Measurements from ENCODE around the gene TNNC1.

TNNC1 gene

GRCh38 chr3:52477076-52477795 is 23.4 kb upstream of the TNNC1 start:
- DNase-seq (ENCODE audit: low spot score), result no peak
- Histone ChIP-seq H3K4me3 (ENCODE audit: severe bottlenecking) (no peak overlapping the region), H3K27me3 (ENCODE audit: insufficient read depth, poor library complexity, severe bottlenecking) (no peaks in the 10 kb centered on the region), H3K9me3 (ENCODE audit: severe bottlenecking) (no peaks in the 10 kb centered on the region), H3K27ac (ENCODE audit: poor library complexity, severe bottlenecking) (no peak overlapping the region), H3K36me3 (ENCODE audit: low read depth) (peaks cover 83% of the 10 kb centered on the region), H3K4me1 (ENCODE audit: insufficient read depth, poor library complexity, severe bottlenecking) (no peaks in the 10 kb centered on the region)
- TF ChIP-seq CTCF (IDR thresholded peaks at IDR 0.05; ENCODE audit: poor library complexity, severe bottlenecking), result no peak
- no peak for ATAC-seq (ENCODE audit: low read depth)

- Histone ChIP-seq H3K27me3 (ENCODE audit: insufficient read depth, poor library complexity, severe bottlenecking) (no peaks in the 10 kb centered on the region), H3K36me3 (ENCODE audit: low read depth) (peaks cover 72% of the 10 kb centered on the region), H3K27ac (ENCODE audit: poor library complexity, severe bottlenecking) (no peak overlapping the region), H3K4me1 (ENCODE audit: insufficient read depth, poor library complexity, severe bottlenecking) (no peaks in the 10 kb centered on the region), H3K9me3 (ENCODE audit: severe bottlenecking) (no peaks in the 10 kb centered on the region), H3K4me3 (ENCODE audit: severe bottlenecking) (no peak overlapping the region)
- no peak for ATAC-seq (ENCODE audit: low read depth)
- no peak for TF ChIP-seq CTCF (IDR thresholded peaks at IDR 0.05; ENCODE audit: poor library complexity, severe bottlenecking)
- DNase-seq (ENCODE audit: low spot score), result no peak
Observed at GRCh38 chr3:52473026-52473425, 19.2 kb upstream of the TNNC1 start.

DNA sequence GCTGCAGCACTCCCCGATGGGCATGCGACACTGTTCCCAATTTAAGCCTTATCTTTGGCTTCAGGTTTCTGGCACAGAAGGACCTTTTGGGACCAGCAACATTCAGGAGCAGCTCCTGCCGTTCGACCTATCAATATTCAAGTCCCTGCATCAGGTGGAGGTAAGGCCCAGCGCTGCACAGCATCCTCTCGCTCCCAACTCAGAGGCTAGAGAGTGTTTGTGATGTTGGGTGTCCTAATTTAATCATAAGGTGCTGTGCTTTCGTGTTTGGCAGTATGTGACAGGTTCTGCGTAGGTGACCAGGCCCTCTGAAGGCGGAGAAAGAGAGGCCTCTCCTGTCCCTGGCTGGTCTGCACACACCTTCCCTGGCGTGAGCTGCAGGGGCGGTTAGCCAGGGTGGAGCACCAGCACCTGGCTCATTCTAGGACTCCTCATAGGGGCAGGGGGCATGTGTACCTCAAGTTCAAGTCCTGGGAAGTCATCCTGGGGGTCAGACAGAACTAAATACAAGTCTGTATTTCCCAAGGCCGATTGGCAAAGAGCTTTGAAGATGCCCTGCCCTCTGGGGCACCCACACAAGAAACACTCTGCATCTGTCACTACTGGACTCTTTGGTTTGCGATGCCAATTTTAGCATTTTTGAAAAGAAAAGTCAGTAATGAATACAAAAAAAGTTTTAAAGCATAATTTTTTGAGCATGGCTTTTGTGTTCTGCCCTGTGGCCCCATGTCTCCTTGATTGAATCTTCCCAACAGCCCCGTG is 18.6 kb upstream of the TNNC1 start:
- peaks cover 73% of the 10 kb centered on the region for H3K36me3 ChIP-seq (ENCODE audit: low read depth)
- no peak for ATAC-seq (ENCODE audit: low read depth)
- H3K27ac ChIP-seq (ENCODE audit: poor library complexity, severe bottlenecking), result no peak overlapping the region
- H3K4me3 ChIP-seq (ENCODE audit: severe bottlenecking), result no peak overlapping the region
- TF ChIP-seq CTCF (IDR thresholded peaks at IDR 0.05; ENCODE audit: poor library complexity, severe bottlenecking), result peak; percentile 47
- no peak for DNase-seq (ENCODE audit: low spot score)
- no peaks in the 10 kb centered on the region for H3K27me3 ChIP-seq (ENCODE audit: insufficient read depth, poor library complexity, severe bottlenecking)
- no peaks in the 10 kb centered on the region for H3K4me1 ChIP-seq (ENCODE audit: insufficient read depth, poor library complexity, severe bottlenecking)
- H3K9me3 ChIP-seq (ENCODE audit: severe bottlenecking), result no peaks in the 10 kb centered on the region

GRCh38 chr3:52471371-52472238 is 17.8 kb upstream of the TNNC1 start:
- DNase-seq (ENCODE audit: low spot score), result peak; percentile 51
- no peak overlapping the region for H3K4me3 ChIP-seq (ENCODE audit: severe bottlenecking)
- peaks cover 67% of the 10 kb centered on the region for H3K36me3 ChIP-seq (ENCODE audit: low read depth)
- no peak overlapping the region for H3K27ac ChIP-seq (ENCODE audit: poor library complexity, severe bottlenecking)
- peak; percentile 69 for ATAC-seq (ENCODE audit: low read depth)
- peak; percentile 74 for TF ChIP-seq CTCF (IDR thresholded peaks at IDR 0.05; ENCODE audit: poor library complexity, severe bottlenecking)
- H3K27me3 ChIP-seq (ENCODE audit: insufficient read depth, poor library complexity, severe bottlenecking), result no peaks in the 10 kb centered on the region
- H3K4me1 ChIP-seq (ENCODE audit: insufficient read depth, poor library complexity, severe bottlenecking), result no peaks in the 10 kb centered on the region
- no peaks in the 10 kb centered on the region for H3K9me3 ChIP-seq (ENCODE audit: severe bottlenecking)
